ENCODE results near the gene PRSS33.

The PRSS33 gene

GRCh38 chr16:2820836-2821486, 33.6 kb upstream of the PRSS33 start:
- DNase-seq: no peak

- DNase-seq: no peak
These were observed 32.8 kb upstream of the PRSS33 start for GRCh38 chr16:2819939-2820835.

DNA sequence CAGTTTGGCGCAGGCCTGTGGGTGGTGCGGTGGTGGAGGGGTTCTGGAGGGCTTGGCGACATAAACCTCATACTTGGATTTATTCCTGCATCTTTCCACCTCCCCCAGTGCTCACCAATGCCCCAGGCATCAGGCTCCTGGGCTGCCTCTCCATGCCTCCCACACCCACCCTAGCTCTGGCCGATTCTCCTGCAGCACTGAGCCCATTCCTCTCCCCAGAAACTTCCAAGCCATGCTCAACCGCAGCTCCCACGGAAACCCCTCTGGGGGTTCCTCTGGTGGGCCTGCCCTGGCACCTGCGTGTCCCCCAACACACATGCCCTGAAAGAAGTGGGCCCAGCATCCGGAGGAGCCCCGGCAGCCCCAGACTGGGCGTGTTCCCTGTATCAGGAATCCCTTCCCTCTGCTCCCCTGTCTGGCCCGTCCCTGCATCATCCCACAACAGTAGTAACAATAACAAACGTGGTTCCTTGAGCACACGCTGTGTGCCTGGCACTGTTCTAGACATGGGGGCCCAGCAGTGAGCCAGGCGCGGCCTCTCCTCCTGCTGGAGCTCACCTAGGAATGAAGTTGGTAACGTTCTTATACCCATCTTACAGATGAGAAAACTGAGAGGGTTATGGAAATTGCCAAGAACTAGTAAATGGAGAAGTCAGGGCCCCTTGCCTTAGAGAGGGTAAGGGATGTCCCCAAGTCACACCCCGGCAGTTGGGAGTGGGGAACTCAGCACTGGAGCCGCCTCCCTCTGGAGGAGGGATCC, 32.0 kb upstream of the PRSS33 start:
- DNase-seq: no peak

DNA sequence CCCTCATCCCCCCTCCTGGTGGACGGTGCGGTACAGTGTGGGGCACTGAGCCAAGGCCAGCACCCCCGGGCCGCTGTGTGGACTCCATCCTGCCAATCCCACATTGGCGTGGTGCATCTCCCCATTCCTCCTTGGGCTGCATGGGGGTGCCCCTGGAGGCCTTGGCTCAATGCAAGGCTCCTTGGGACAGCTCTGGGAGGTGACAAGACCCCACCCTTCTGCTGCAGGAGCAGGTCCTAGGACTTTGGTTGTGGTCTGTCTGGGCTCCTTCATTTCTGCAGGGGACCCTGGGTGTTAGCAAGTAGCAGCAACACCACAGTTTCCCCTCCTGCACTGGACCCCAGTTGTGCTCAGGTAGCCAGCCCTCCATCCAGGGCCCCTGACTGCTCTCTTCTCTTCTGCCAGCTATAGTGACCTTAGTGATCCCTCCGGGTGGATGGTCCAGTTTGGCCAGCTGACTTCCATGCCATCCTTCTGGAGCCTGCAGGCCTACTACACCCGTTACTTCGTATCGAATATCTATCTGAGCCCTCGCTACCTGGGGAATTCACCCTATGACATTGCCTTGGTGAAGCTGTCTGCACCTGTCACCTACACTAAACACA, 31.0 kb upstream of the PRSS33 start:
- no peak for DNase-seq

- DNase-seq: no peak
These were observed 30.2 kb upstream of the PRSS33 start for GRCh38 chr16:2817340-2818271.

GRCh38 chr16:2816751-2817339, 29.5 kb upstream of the PRSS33 start, which contains the start of gene PRSS21:
Gene PRSS21, plus strand, starts transcription at chr16:2817237. Its CDS starts 32 bp downstream, at chr16:2817269.
- DNase-seq: no peak

GRCh38 chr16:2815299-2815771, 28.0 kb upstream of the PRSS33 start:
- DNase-seq: no peak

- no peak for DNase-seq
These were observed 27.4 kb upstream of the PRSS33 start for GRCh38 chr16:2814551-2815298.

- no peak for DNase-seq
These were observed 26.4 kb upstream of the PRSS33 start for GRCh38 chr16:2813771-2814221.

DNA sequence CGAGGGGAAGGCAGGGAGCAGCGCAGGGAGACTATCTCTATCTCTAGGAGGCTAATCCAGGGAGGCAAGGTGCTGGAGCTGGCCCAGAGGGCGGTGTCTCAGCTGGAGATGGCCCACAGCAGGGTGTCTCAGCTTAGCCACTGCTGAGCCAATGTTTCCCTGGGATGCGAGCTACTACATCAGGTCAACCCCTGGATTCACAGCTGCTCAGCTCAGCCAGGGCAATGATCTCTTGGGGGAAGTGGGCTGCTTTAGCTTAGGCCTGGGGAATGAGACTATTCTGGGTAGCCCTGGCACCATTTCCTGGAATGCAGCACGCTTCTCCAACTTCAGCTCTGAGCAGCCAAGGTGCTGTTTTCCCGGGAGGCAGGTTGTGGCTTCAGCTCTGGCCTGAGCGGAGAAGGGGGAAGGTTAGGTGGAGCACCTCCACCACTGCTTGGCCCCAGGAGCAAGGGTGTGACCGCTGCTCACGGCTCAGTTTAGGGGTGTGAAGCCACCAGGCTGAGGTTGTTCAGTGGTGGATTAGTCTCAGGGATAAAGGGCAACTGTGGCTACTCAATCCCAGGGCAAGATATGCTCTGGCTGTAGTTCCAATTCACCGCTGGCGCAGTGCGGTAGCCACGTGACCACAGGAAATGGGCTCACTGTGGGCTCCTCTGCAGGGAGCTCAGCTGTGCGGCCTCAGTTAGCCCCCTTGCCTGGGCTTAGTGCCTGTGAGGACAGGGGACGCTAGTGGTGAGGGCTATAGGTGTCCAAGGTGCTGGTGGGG, 24.5 kb upstream of the PRSS33 start:
- DNase-seq: no peak

- no peak for DNase-seq
These were observed 23.3 kb upstream of the PRSS33 start for GRCh38 chr16:2810651-2811050.

DNA sequence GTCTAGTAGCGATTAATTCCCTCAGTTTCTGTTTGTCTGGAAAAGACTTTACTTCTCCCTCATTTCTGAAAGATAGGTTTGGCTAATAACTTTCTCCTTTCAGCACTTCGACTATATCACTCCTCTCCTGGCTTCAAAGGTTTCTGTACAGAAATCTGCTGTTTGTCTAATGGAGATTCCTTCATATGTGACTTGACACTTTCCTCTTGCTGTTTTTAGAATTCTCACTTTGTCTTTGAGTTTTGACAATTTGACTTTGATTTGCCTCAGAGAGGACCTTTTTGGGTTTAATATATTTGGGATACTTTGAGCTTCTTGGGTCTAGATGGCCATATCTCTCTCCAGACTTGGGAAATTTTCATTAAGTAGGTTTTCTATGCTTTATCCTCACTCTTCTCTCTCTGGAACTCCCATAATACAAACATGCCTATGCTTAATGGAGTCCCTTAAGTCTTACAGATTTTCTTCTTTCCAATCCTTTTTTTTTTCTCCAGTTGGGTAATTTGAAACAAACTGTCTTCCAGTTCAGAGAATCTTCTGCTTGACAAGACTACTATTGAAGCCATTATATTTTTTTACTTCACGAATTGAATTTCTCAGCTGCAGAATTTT, 21.9 kb upstream of the PRSS33 start:
- DNase-seq: no peak

DNA sequence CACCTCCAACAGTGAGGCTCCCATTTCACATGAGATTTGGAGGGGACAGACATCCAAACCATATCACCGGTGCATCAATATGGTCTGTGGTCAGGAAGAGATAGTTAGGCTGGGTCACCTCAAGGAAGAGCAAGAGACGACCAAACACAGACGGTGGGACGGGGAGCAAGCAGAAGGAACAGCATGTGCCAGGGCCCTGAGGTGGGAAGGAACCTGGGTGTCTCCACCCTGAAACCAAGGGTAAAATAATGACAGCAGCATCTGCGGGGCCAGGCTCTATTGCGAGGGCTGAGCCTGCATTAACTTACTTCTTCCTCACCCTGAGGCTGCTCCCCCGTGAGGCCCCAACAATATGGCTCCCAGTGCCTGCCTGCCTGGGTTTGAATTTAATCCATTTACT, 20.8 kb upstream of the PRSS33 start:
- no peak for DNase-seq

DNA sequence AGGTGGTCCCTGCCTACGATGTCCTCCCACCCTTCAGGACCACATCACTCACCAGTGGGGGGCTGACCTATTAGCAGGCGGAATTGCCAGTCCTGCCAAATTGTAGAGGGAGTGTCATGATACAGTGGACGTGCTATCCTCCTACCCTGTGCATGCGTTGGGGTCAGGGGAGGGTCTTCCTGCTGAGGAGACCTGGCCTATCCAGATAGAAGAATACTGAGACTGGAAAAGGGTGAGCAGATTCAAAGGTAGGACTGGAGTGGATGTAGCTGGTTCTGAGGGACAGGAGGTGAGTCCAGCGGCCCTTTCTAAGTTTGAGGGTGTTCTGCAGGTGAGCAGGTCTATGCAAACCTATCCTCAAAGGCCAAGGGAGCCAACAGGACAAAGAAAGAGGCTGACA, 18.9 kb upstream of the PRSS33 start:
- DNase-seq: no peak

DNA sequence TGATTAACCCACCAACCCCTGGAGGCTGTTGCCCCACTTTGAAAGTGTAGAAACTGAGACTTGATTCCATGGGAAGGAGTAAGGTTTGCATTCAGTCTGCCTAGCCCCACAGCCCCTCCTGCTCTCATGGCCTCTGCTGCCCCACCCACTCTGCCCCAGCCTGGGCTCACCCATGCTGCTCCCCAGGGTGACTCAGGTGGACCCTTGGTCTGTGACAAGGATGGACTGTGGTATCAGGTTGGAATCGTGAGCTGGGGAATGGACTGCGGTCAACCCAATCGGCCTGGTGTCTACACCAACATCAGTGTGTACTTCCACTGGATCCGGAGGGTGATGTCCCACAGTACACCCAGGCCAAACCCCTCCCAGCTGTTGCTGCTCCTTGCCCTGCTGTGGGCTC, 17.4 kb upstream of the PRSS33 start:
- DNase-seq: no peak

DNA sequence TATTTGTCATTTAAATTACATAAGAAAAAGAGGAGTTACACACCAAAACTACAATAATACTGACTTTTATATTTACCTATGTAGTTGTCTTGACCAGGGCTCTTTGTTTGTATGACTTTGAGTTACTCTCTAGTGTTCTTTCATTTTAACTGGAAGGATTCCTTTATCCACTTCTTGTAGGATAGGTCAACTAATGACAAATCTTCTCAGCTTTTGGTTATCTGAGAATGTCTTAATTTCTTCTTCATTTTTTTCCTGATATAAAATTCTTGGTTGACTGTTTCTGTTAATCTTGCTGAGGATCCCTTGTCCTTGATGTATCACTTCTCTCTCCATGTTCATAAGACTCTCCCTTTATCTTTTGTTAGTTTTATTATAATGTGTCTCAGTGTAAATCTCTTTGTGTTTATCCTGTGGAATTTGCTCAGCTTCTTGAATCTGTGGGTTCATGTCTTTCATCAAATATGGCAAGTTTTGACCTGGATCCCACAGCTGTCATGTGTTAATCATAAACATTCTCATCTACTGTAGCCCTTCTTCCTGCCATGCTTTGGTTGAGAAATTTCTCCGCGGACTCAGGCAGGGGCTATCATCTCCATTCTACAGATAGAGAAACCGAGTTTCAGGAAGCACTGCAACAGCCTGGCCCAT, 16.3 kb upstream of the PRSS33 start:
- no peak for DNase-seq

DNA sequence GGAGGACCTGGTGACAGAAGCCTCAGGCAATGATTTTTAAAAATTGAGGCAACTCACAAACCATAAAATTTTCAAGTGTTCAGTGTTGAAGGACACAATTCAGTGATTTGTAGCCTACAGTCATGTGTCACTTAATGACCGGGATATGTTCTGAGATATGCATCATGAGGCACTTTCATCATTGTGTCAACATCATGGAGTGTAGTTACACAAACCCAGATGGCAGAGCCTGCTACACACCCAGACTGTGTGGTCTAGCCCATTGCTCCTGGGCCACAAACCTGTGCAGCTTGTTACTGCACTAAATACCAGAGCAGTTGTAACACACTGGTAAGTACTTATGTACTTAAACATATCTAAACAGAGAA, 12.5 kb upstream of the PRSS33 start:
- peak; percentile 3 for DNase-seq

- no peak for DNase-seq
These were observed 12.0 kb upstream of the PRSS33 start for GRCh38 chr16:2799205-2799858.
